HEK293 (cell line): ENCODE measurements around the gene MYL6B.

ENCODE experiments used
- BCL6B ChIP-seq: fragments of 450-650 bp; formaldehyde crosslinking; IDR thresholded peaks from 2 replicates; pipeline ENCODE4 v1.5.1; 2017; ENCODE audit warnings: missing biosample characterization, missing genetic modification characterization
- GFI1B ChIP-seq: fragments of 450-650 bp; formaldehyde crosslinking; IDR thresholded peaks from 2 replicates; pipeline ENCODE4 v1.5.1; 2016; ENCODE audit warnings: missing biosample characterization, missing genetic modification characterization
- KLF10 ChIP-seq: fragments of 450-650 bp; IDR thresholded peaks from 2 replicates; pipeline ENCODE4 v1.5.1; 2018; ENCODE audit warnings: missing biosample characterization, mild to moderate bottlenecking, missing genetic modification characterization
- KLF7 ChIP-seq: fragments of 450-650 bp; formaldehyde crosslinking; IDR thresholded peaks from 2 replicates; pipeline ENCODE4 v1.5.1; 2016; ENCODE audit warnings: missing biosample characterization, missing genetic modification characterization, borderline replicate concordance
- KLF9 ChIP-seq: fragments of 450-650 bp; formaldehyde crosslinking; IDR thresholded peaks from 2 replicates; pipeline ENCODE4 v1.5.1; 2016; ENCODE audit warnings: missing biosample characterization, missing genetic modification characterization, low read depth
- REPIN1 ChIP-seq: fragments of 450-650 bp; formaldehyde crosslinking; IDR thresholded peaks from 2 replicates; pipeline ENCODE4 v1.5.1; 2017; ENCODE audit warnings: missing biosample characterization, missing genetic modification characterization, low read depth
- SALL2 ChIP-seq: fragments of 450-650 bp; formaldehyde crosslinking; IDR thresholded peaks from 2 replicates; pipeline ENCODE4 v1.5.0; 2017; ENCODE audit warnings: missing biosample characterization, mild to moderate bottlenecking, missing genetic modification characterization, borderline replicate concordance
- ZBTB49 ChIP-seq: fragments of 450-650 bp; formaldehyde crosslinking; IDR thresholded peaks from 2 replicates; pipeline ENCODE4 v1.5.1; 2016; ENCODE audit warnings: missing biosample characterization, missing genetic modification characterization, low read depth
- ZNF133 ChIP-seq: fragments of 450-650 bp; formaldehyde crosslinking; IDR thresholded peaks from 2 replicates; pipeline ENCODE4 v1.5.1; 2016; ENCODE audit warnings: missing biosample characterization, missing genetic modification characterization
- ZNF169 ChIP-seq: fragments of 450-650 bp; formaldehyde crosslinking; IDR thresholded peaks from 2 replicates; pipeline ENCODE4 v1.5.1; 2016; ENCODE audit warnings: missing biosample characterization, missing genetic modification characterization
- ZNF184 ChIP-seq: fragments of 450-650 bp; IDR thresholded peaks from 2 replicates; pipeline ENCODE4 v1.5.1; 2018; ENCODE audit warnings: missing biosample characterization, mild to moderate bottlenecking, missing genetic modification characterization
- ZNF214 ChIP-seq: fragments of 450-650 bp; formaldehyde crosslinking; IDR thresholded peaks from 2 replicates; pipeline ENCODE4 v1.5.1; 2017; ENCODE audit warnings: missing biosample characterization, mild to moderate bottlenecking, missing genetic modification characterization, borderline replicate concordance
- ZNF221 ChIP-seq: fragments of 450-650 bp; formaldehyde crosslinking; IDR thresholded peaks from 2 replicates; pipeline ENCODE4 v1.5.1; 2017; ENCODE audit warnings: missing biosample characterization, missing genetic modification characterization, borderline replicate concordance
- ZNF266 ChIP-seq: fragments of 450-650 bp; formaldehyde crosslinking; IDR thresholded peaks from 2 replicates; pipeline ENCODE4 v1.5.1; 2016; ENCODE audit warnings: missing biosample characterization, missing genetic modification characterization, low read depth
- ZNF292 ChIP-seq: fragments of 450-650 bp; formaldehyde crosslinking; IDR thresholded peaks from 2 replicates; pipeline ENCODE4 v1.5.1; 2016; ENCODE audit warnings: low read depth, missing biosample characterization, missing genetic modification characterization, borderline replicate concordance
- ZNF324 ChIP-seq: fragments of 450-650 bp; formaldehyde crosslinking; IDR thresholded peaks from 2 replicates; pipeline ENCODE4 v1.5.1; 2016; ENCODE audit warnings: missing biosample characterization, missing genetic modification characterization
- ZNF423 ChIP-seq: fragments of 450-650 bp; formaldehyde crosslinking; IDR thresholded peaks from 2 replicates; pipeline ENCODE4 v1.5.1; 2016; ENCODE audit warnings: missing biosample characterization, missing genetic modification characterization
- ZNF510 ChIP-seq: fragments of 450-650 bp; formaldehyde crosslinking; IDR thresholded peaks from 2 replicates; pipeline ENCODE4 v1.5.1; 2018; ENCODE audit warnings: mild to moderate bottlenecking, missing genetic modification characterization, missing biosample characterization; ENCODE audit not compliant: insufficient replicate concordance
- ZNF600 ChIP-seq: fragments of 450-650 bp; formaldehyde crosslinking; IDR thresholded peaks from 2 replicates; pipeline ENCODE4 v1.5.1; 2016; ENCODE audit warnings: missing biosample characterization, missing genetic modification characterization
- ZNF658 ChIP-seq: fragments of 450-650 bp; formaldehyde crosslinking; IDR thresholded peaks from 2 replicates; pipeline ENCODE4; 2016; ENCODE audit warnings: missing biosample characterization, missing genetic modification characterization
- ZNF837 ChIP-seq: fragments of 450-650 bp; formaldehyde crosslinking; IDR thresholded peaks from 2 replicates; pipeline ENCODE4 v1.5.1; 2016; ENCODE audit warnings: missing biosample characterization, missing genetic modification characterization
- ZSCAN4 ChIP-seq: fragments of 450-650 bp; formaldehyde crosslinking; IDR thresholded peaks from 2 replicates; pipeline ENCODE4 v1.5.1; 2017; ENCODE audit warnings: missing biosample characterization, missing genetic modification characterization
- TF ChIP-seq, protein P1 (sequence below): fragments of 450-650 bp; formaldehyde crosslinking; IDR thresholded peaks from 2 replicates; pipeline ENCODE4 v1.5.1; 2016; ENCODE audit warnings: missing biosample characterization, missing genetic modification characterization
- TF ChIP-seq, protein P2 (sequence below): fragments of 450-650 bp; formaldehyde crosslinking; conservative IDR thresholded peaks from 2 replicates; pipeline ENCODE4 v1.5.1; 2016; ENCODE audit warnings: low read depth, missing biosample characterization, missing genetic modification characterization
- TF ChIP-seq, protein P3 (sequence below): fragments of 450-650 bp; formaldehyde crosslinking; IDR thresholded peaks from 2 replicates; pipeline ENCODE4 v1.5.1; 2016; ENCODE audit warnings: missing biosample characterization, missing genetic modification characterization
- TF ChIP-seq, protein P4 (sequence below): fragments of 450-650 bp; formaldehyde crosslinking; IDR thresholded peaks from 2 replicates; pipeline ENCODE4 v1.5.1; 2016; ENCODE audit warnings: missing biosample characterization, missing genetic modification characterization, low read depth

The MYL6B gene

DNA sequence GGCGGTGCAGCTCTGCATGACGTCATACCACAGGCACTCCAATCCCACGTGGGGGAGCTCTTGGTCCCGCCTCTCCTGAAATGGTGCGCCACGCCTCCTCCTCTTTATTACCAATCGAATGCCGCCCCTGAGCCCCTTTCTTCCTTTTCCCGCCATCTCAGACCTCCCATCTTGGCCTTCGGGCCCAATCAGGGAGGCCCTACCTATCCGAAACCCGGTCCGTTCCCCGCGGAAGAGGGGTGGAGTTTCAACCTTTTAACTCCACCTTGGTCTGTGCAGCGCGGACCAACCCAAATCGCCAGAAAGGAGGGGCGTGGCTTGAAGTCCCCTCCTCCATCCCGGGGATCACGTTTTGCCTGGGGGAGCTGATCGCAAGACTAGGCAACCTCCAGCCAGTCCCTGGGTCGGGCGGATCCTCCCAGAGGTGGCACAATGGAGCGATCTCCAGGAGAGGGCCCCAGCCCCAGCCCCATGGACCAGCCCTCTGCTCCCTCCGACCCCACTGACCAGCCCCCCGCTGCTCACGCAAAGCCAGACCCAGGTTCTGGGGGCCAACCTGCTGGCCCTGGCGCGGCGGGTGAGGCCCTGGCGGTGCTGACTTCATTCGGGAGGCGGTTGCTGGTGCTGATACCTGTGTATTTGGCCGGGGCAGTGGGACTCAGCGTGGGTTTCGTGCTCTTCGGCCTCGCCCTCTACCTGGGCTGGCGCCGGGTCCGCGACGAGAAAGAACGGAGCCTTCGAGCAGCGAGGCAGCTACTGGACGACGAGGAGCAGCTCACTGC lies 24.3 kb upstream of the MYL6B start, which contains the start of gene ESYT1 (continued):
- TF ChIP-seq ZNF510 (tag by site-specific recombination): no peak
- TF ChIP-seq, protein P1, sequence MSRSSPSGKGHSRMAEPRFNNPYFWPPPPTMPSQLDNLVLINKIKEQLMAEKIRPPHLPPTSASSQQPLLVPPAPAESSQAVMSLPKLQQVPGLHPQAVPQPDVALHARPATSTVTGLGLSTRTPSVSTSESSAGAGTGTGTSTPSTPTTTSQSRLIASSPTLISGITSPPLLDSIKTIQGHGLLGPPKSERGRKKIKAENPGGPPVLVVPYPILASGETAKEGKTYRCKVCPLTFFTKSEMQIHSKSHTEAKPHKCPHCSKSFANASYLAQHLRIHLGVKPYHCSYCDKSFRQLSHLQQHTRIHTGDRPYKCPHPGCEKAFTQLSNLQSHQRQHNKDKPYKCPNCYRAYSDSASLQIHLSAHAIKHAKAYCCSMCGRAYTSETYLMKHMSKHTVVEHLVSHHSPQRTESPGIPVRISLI (tag by site-specific recombination): no peak
- TF ChIP-seq ZNF423 (tag by site-specific recombination): no peak
- TF ChIP-seq ZNF600: peak; percentile 10; the same call in 1 of the 2 replicates
- no peak for TF ChIP-seq ZNF837 (tag by site-specific recombination)
- TF ChIP-seq ZNF133 (tag by site-specific recombination): no peak
- TF ChIP-seq ZNF658 (tag by site-specific recombination): no peak
- TF ChIP-seq, protein P2, sequence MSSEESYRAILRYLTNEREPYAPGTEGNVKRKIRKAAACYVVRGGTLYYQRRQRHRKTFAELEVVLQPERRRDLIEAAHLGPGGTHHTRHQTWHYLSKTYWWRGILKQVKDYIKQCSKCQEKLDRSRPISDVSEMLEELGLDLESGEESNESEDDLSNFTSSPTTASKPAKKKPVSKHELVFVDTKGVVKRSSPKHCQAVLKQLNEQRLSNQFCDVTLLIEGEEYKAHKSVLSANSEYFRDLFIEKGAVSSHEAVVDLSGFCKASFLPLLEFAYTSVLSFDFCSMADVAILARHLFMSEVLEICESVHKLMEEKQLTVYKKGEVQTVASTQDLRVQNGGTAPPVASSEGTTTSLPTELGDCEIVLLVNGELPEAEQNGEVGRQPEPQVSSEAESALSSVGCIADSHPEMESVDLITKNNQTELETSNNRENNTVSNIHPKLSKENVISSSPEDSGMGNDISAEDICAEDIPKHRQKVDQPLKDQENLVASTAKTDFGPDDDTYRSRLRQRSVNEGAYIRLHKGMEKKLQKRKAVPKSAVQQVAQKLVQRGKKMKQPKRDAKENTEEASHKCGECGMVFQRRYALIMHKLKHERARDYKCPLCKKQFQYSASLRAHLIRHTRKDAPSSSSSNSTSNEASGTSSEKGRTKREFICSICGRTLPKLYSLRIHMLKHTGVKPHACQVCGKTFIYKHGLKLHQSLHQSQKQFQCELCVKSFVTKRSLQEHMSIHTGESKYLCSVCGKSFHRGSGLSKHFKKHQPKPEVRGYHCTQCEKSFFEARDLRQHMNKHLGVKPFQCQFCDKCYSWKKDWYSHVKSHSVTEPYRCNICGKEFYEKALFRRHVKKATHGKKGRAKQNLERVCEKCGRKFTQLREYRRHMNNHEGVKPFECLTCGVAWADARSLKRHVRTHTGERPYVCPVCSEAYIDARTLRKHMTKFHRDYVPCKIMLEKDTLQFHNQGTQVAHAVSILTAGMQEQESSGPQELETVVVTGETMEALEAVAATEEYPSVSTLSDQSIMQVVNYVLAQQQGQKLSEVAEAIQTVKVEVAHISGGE (tag by site-specific recombination): peak; percentile 84
- TF ChIP-seq ZNF292 (tag by site-specific recombination): no peak
- no peak for TF ChIP-seq ZNF169 (tag by site-specific recombination)
- TF ChIP-seq, protein P3, sequence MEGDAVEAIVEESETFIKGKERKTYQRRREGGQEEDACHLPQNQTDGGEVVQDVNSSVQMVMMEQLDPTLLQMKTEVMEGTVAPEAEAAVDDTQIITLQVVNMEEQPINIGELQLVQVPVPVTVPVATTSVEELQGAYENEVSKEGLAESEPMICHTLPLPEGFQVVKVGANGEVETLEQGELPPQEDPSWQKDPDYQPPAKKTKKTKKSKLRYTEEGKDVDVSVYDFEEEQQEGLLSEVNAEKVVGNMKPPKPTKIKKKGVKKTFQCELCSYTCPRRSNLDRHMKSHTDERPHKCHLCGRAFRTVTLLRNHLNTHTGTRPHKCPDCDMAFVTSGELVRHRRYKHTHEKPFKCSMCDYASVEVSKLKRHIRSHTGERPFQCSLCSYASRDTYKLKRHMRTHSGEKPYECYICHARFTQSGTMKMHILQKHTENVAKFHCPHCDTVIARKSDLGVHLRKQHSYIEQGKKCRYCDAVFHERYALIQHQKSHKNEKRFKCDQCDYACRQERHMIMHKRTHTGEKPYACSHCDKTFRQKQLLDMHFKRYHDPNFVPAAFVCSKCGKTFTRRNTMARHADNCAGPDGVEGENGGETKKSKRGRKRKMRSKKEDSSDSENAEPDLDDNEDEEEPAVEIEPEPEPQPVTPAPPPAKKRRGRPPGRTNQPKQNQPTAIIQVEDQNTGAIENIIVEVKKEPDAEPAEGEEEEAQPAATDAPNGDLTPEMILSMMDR (tag by site-specific recombination): peak; percentile 67; the same call in 1 of the 2 replicates
- no peak for TF ChIP-seq ZNF184 (tag by site-specific recombination)
- no peak for TF ChIP-seq BCL6B (tag by site-specific recombination)
- peak; percentile 89 for TF ChIP-seq KLF10 (tag by site-specific recombination)
- no peak for TF ChIP-seq SALL2 (tag by site-specific recombination)
- TF ChIP-seq ZBTB49: no peak
- 0 out of 2 replicates have a peak, but pooled peaks have one; percentile 11 for TF ChIP-seq ZSCAN4 (tag by site-specific recombination)
- TF ChIP-seq ZNF324 (tag by site-specific recombination): peak; percentile 46; the same call in 1 of the 2 replicates
- TF ChIP-seq, protein P4, sequence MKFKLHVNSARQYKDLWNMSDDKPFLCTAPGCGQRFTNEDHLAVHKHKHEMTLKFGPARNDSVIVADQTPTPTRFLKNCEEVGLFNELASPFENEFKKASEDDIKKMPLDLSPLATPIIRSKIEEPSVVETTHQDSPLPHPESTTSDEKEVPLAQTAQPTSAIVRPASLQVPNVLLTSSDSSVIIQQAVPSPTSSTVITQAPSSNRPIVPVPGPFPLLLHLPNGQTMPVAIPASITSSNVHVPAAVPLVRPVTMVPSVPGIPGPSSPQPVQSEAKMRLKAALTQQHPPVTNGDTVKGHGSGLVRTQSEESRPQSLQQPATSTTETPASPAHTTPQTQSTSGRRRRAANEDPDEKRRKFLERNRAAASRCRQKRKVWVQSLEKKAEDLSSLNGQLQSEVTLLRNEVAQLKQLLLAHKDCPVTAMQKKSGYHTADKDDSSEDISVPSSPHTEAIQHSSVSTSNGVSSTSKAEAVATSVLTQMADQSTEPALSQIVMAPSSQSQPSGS (tag by site-specific recombination): peak; percentile 100
- TF ChIP-seq KLF9 (tag by site-specific recombination): peak; percentile 61
- no peak for TF ChIP-seq GFI1B
- no peak for TF ChIP-seq ZNF214
- TF ChIP-seq ZNF221 (tag by site-specific recombination): no peak
- TF ChIP-seq ZNF266: no peak
- TF ChIP-seq KLF7 (tag by site-specific recombination): no peak
- no peak for TF ChIP-seq REPIN1
